ENCODE data around the gene COX20. TPM values are rescaled to one million over a fixed set of nuclear protein-coding genes. Genes with fewer than 3 reads are reported as not detected.
A peak's percentile ranks its signal among the peaks of the same experiment; 100 is the strongest.

Gene COX20
- total RNA-seq, 1 experiment from 2014 or later, result 38.0 TPM

DNA sequence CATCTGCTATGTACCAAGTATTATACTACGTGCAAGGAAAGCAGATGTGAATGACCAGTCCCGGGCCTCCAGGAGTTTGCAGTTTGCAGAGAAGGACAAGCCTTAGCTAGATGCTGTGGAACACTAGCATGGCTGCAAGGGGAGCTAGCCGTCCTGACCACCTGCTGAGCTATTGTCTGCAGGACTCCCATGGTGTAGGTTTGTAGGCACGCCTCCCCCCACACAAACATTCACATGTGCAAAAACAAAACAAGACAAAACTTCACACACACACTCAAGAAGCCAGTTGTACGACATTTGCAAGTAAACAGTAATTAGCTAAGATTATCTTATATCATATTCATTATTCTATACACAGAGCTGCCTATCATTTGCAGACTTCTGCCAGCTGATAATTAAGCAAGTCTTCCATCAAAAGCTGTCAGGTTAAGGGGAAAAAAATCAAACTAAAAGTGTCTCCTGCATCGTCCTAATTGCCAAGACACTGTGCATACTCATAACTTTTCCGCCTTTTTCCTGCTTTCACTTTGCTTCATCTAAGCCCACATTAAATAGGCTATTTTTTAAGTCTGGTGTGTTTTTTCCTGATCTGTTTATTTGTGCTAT, 39.6 kb downstream of the COX20 start:
- H3K79me2 ChIP-seq (ENCODE audit: insufficient read depth, low read length), result no peaks in the 10 kb centered on the region
- H3K79me1 ChIP-seq (ENCODE audit: insufficient read depth, low read depth, low read length, poor library complexity, severe bottlenecking), result no peaks in the 10 kb centered on the region
- no peak overlapping the region for H3T11ph ChIP-seq (ENCODE audit: low read length)
- no peak overlapping the region for H2BK20ac ChIP-seq (ENCODE audit: low read depth, low read length, poor library complexity, severe bottlenecking)
- H3K9ac ChIP-seq (ENCODE audit: extremely low read depth, insufficient read length, low read length), result no peak overlapping the region
- Mint-ChIP-seq H3K36me3 (ENCODE audit: insufficient read depth in 1 of 3, low read depth in 3 of 3) (no peaks in the 10 kb centered on the region), H3K9me3 (no peaks in the 10 kb centered on the region), H3K27ac (no peak overlapping the region), H3K27me3 (ENCODE audit: low read depth) (no peaks in the 10 kb centered on the region), H3K4me3 (peak overlapping the region in 1 of 2 experiments; percentile 11; a peak in 1 of 5 replicates), H3K4me1 (peaks cover 10 to 18% of the 10 kb centered on the region in 2 experiments)
- no peak overlapping the region for H3K27ac ChIP-seq (ENCODE audit: insufficient read length, low read depth, low read length)
- no peak overlapping the region for H2BK12ac ChIP-seq (ENCODE audit: insufficient read length, low read depth, low read length)
- H2BK120ac ChIP-seq (ENCODE audit: low read depth, low read length, poor library complexity, severe bottlenecking), result no peak overlapping the region
- H4K20me1 ChIP-seq (ENCODE audit: control insufficient read depth, insufficient read depth, insufficient read length), result no peaks in the 10 kb centered on the region
- no peaks in the 10 kb centered on the region for H3K9me3 ChIP-seq (ENCODE audit: control insufficient read depth, low read depth, low read length)
- no peak overlapping the region for H4K91ac ChIP-seq (ENCODE audit: insufficient read length, low read depth, low read length)
- TF ChIP-seq, protein P1, sequence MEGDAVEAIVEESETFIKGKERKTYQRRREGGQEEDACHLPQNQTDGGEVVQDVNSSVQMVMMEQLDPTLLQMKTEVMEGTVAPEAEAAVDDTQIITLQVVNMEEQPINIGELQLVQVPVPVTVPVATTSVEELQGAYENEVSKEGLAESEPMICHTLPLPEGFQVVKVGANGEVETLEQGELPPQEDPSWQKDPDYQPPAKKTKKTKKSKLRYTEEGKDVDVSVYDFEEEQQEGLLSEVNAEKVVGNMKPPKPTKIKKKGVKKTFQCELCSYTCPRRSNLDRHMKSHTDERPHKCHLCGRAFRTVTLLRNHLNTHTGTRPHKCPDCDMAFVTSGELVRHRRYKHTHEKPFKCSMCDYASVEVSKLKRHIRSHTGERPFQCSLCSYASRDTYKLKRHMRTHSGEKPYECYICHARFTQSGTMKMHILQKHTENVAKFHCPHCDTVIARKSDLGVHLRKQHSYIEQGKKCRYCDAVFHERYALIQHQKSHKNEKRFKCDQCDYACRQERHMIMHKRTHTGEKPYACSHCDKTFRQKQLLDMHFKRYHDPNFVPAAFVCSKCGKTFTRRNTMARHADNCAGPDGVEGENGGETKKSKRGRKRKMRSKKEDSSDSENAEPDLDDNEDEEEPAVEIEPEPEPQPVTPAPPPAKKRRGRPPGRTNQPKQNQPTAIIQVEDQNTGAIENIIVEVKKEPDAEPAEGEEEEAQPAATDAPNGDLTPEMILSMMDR (conservative IDR thresholded peaks at IDR 0.05), result no peak
- peak; percentile 56 for DNase-seq
- no peaks in the 10 kb centered on the region for H3K27me3 ChIP-seq (ENCODE audit: insufficient read depth, low read length)
- no peak overlapping the region for H3K14ac ChIP-seq (ENCODE audit: insufficient read depth, low read length)
- no peak overlapping the region for H2BK15ac ChIP-seq (ENCODE audit: low read depth, low read length)
- no peak overlapping the region for H3K4me2 ChIP-seq (ENCODE audit: insufficient read depth, insufficient read length, low read length)
- H3K18ac ChIP-seq (ENCODE audit: insufficient read length, low read depth, low read length), result no peak overlapping the region
- no CpG with 5 or more reads among the region's 7 CpGs for WGBS (ENCODE audit: extremely low coverage, insufficient read length, low lambda C conversion rate)
- H3K23ac ChIP-seq (ENCODE audit: insufficient read length, low read depth, low read length), result no peak overlapping the region
- H4K5ac ChIP-seq (ENCODE audit: insufficient read length, low read depth, low read length), result no peak overlapping the region
- no peaks in the 10 kb centered on the region for H3K23me2 ChIP-seq (ENCODE audit: insufficient read length, low read depth, low read length, poor library complexity, severe bottlenecking)
- no peak overlapping the region for H2BK5ac ChIP-seq (ENCODE audit: insufficient read length, low read length)
- H2AK5ac ChIP-seq (ENCODE audit: insufficient read length, low read length), result no peak overlapping the region
- no peak overlapping the region for H3K56ac ChIP-seq (ENCODE audit: insufficient read length, low read depth, low read length)
- H4K8ac ChIP-seq (replicated peaks; ENCODE audit: insufficient read length, low read depth, low read length), result no peak overlapping the region
- H3K4me1 ChIP-seq (ENCODE audit: insufficient read depth, low read length), result peaks cover 3% of the 10 kb centered on the region; the same call in 1 of the 2 replicates
- H2AFZ ChIP-seq (ENCODE audit: low read length), result no peak overlapping the region
- no peak overlapping the region for H3K4ac ChIP-seq (ENCODE audit: low read depth, low read length)

Data from H9 (cell line).